GM12892 (cell line): Measurements from ENCODE around the gene MLXIPL.

Source experiments
- POLR2A ChIP-seq: IDR thresholded peaks from 2 replicates; pipeline ENCODE4 v1.6.1; 2011; ENCODE audit warnings: low read depth, low read length, control low read depth
- POLR2AphosphoS5 ChIP-seq: IDR thresholded peaks from 2 replicates; pipeline ENCODE4 v1.6.1; 2011; ENCODE audit warnings: low read depth, low read length, control low read depth
- TAF1 ChIP-seq: IDR thresholded peaks from 2 replicates; pipeline ENCODE4 v1.6.1; 2011; ENCODE audit warnings: low read depth, mild to moderate bottlenecking, control low read depth, low read length, borderline replicate concordance

DNA sequence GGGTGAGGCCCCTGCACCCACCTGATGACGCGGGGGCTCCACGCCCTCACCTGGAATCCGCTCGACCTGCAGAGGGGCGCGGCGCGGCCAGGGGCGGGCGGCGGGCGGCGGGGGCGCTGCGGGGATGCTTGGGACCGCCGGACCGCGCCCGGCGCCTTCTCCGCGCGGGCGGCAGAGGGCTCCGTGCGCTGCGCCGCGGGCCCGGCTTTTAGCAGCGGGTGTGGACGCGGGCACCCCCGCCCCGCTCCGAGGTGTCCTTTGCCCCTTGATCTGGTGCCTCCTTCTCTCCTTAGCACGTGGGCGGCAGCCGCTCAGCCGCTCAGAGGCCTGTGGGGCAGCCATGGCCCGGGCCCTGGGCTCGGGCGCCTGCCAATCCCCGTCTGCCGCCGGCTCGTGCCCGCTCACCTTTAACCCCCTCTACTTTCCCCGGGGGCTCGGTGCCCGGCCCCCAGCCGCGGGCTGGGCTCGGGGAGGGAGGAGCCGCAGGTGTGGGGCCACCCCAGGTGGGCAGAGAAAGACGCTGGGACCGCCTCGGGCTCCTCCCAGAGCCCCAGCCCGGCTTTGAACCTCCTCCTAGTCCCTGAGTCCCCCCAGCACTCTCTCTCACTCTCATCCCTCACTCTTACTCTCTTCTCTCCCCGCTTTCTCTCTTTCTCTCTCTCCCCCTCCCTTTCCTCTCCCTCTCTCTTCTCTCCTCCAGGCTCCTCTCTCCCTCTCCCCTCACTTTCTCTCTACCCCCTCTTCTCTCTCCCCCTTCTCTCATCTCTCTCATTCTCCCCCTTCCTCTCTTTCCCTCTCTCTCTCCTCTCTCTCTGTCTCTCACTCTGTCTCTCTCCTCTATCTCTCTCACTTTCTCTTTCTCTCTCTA is 23.6 kb upstream of the MLXIPL start:
- no peak for TF ChIP-seq POLR2A
- TF ChIP-seq POLR2AphosphoS5: no peak
- TF ChIP-seq TAF1: no peak
